GM18907 (cell line): Measurements from ENCODE around the gene DEDD.

Source experiments
- ATAC-seq: cut with Tn5 transposase; IDR thresholded peaks from one replicate; pipeline ENCODE4 v1.9.1; 2021; ENCODE audit warnings: mild to moderate bottlenecking, moderate library complexity; ENCODE audit not compliant: unreplicated experiment

Gene DEDD

DNA sequence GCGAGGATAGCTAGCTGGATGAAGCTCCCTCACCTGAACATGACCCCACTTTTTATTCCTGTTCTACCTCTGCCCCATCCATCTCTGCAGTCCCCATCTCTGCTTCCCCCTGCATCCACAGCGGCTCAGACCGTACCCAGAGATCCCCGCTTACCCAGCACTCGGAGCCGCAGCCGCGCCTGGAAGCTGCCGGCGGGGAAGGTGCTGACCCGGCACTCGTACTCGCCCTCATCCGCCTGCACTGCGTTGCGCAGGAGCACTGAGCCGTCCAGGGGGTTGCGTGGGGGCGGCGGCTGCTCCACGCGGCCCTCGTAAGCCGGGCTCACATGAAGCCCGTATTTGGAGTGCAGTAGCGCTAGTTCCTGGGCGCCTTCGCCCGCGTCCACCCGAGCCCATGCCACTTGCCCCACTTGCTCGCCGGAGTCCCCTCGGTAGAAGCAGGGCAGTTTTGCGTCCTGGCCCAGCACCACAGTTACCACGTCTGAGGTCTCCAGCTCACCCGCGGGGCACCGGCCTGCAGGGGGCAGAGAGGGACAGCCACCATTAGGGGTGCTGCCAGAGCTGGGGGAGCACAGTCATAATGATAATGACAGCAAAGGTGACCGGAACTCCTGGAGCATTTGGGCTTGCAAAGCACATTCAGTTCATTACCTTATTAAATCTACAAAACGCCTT lies 52.9 kb downstream of the DEDD start:
- ATAC-seq, result no peak

GRCh38 chr1:161077426-161077825 lies 55.0 kb downstream of the DEDD start:
- no peak for ATAC-seq

- ATAC-seq, result no peak
Observed at GRCh38 chr1:161076410-161076809, 56.1 kb downstream of the DEDD start.

DNA sequence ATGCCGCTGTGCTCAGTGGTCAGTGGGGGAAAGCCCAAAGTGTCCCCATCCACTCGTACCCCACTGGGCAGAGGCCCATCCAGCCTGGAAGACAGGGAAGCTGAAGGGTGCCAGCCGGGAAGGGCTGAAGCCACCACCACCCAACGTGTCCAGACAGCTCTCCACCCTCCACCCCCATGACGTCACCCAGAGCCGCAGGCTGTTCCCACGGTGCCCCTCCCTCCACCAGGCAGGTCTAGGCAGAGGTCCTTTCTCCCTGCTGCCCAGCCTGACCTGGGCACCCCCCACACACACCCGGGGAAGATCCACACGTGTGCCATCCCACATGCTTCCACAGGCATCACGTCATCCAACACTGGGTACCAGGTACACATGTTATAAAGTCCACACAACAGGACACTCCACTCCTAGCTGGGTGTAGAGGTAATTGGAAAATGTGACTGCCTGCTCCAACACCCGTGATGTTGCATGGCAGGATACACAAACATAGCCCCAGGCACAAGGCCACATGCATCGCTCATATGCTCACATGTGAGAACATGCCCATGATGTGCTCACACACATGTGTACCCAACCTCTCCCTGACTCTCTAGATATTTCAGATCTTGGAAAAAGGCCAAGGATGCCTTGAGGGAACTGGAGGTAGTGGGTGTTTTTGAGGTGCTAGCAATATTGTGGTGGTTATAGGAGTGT lies 57.6 kb downstream of the DEDD start:
- ATAC-seq, result no peak

GRCh38 chr1:161073474-161074121 lies 58.9 kb downstream of the DEDD start:
- ATAC-seq, result no peak

GRCh38 chr1:161072751-161073449 lies 59.6 kb downstream of the DEDD start:
- no peak for ATAC-seq

DNA sequence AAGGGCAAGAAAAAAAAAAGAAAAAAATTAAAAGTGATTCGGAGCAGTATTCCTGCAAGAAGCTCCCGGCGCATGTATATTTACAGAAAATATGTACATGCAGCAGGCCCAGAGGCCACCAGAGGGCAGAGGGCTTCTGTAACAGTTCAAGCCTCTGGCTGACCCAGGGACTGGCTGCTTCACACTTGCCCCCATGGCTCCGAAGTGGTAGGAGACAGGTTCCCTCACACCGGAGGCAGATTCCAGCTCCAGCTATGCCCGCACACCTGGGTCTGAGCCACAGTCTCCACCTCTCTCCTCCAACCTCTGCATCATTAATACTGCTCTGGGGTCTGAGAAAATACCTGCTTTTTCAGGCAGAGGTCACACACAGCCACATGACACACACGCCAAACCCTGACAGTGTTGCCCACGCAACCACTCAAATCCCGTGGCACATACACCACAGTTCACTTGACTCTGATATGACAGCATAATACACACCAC lies 60.5 kb downstream of the DEDD start:
- no peak for ATAC-seq
